ENCODE data around the gene PSG6.
"Not testable (repeated sequence)": the region's sequence is repeated elsewhere in the genome, so short reads cannot be mapped to it uniquely, and the experiment has no call there.

DNA sequence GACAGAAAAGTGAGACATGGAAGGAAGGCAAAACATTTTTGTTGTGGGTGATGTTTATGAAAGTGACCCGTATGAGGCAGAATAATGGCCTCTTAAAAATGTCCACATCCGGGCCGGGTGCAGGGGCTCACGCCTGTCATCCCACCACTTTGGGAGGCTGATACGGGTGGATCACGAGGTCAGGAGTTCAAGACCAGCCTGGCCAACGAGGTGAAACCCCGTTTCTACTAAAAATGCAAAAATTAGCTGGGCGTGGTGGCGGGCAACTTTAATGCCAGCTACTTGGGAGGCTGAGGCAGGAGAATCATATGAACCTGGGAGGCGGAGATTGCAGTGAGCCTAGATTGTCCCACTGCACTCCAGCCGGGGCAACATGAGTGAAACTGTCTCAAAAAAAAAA is 18.0 kb downstream of the PSG6 start:
- TF ChIP-seq, protein P1, sequence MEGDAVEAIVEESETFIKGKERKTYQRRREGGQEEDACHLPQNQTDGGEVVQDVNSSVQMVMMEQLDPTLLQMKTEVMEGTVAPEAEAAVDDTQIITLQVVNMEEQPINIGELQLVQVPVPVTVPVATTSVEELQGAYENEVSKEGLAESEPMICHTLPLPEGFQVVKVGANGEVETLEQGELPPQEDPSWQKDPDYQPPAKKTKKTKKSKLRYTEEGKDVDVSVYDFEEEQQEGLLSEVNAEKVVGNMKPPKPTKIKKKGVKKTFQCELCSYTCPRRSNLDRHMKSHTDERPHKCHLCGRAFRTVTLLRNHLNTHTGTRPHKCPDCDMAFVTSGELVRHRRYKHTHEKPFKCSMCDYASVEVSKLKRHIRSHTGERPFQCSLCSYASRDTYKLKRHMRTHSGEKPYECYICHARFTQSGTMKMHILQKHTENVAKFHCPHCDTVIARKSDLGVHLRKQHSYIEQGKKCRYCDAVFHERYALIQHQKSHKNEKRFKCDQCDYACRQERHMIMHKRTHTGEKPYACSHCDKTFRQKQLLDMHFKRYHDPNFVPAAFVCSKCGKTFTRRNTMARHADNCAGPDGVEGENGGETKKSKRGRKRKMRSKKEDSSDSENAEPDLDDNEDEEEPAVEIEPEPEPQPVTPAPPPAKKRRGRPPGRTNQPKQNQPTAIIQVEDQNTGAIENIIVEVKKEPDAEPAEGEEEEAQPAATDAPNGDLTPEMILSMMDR (conservative IDR thresholded peaks at IDR 0.05 in 1 of 2, IDR thresholded peaks at IDR 0.05 in 1 of 2; ENCODE audit: low read depth in 1 of 2, low read length in 2 of 2), result not testable (repeated sequence)
- not testable (repeated sequence) for TF ChIP-seq EZH2 (IDR thresholded peaks at IDR 0.05; ENCODE audit: low read length, missing control alignments)
